ENCODE data around the gene PPP1R1C. TPM values are rescaled to one million over a fixed set of nuclear protein-coding genes. Genes with fewer than 3 reads are reported as not detected.

Gene PPP1R1C
- total and polyA plus RNA-seq, 2 experiments from 2014 or later: 3.5 to 18.8 TPM

DNA sequence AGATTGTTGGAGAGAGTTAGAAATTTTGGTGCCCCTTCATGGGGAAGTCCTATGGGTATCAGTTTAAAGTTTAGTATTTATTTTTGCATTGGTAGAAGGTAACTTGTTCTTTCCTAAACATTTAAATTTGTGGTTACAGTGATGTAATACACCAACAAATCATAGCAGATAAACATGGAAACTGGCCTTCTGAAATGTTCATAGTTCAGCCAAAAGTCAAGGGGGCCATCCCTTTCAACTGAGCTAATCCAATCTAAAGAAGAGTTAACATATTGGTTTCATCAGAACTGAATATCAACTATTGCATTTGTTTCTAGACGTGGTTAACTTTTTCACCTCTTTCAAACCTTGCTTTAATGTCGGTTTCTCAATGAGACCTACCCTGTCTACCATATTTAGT is 46.3 kb downstream of the PPP1R1C start:
- no peaks in the 10 kb centered on the region for H3K27me3 Mint-ChIP-seq (ENCODE audit: insufficient read depth, low read depth, poor library complexity)
- Histone ChIP-seq H3K4me3 (no peak overlapping the region), H3K36me3 (ENCODE audit: insufficient read depth) (no peaks in the 10 kb centered on the region), H3K4me2 (no peak overlapping the region), H3K27me3 (ENCODE audit: insufficient read depth) (no peaks in the 10 kb centered on the region), H3F3A (replicated peaks; ENCODE audit: low read depth) (no peaks in the 10 kb centered on the region), H2AFZ (no peak overlapping the region), H3K79me2 (replicated peaks; ENCODE audit: insufficient read depth) (no peaks in the 10 kb centered on the region), H3K4me1 (ENCODE audit: insufficient read depth) (no peaks in the 10 kb centered on the region; the same call in 1 of the 2 replicates), H4K20me1 (replicated peaks; ENCODE audit: insufficient read depth) (no peaks in the 10 kb centered on the region), H3K9me2 (ENCODE audit: insufficient read depth) (no peaks in the 10 kb centered on the region), H3K27ac (ENCODE audit: low read depth) (no peak overlapping the region)
- no peaks in the 10 kb centered on the region for H3K4me1 Mint-ChIP-seq
- no peaks in the 10 kb centered on the region; the same call in 2 of the 3 replicates for H3K9me3 Mint-ChIP-seq
- ATAC-seq (no peak), DNase-seq (ENCODE audit: low spot score) (no peak)
- H3K4me3 Mint-ChIP-seq: no peak overlapping the region
- TF ChIP-seq EZH2phosphoT487 (IDR thresholded peaks at IDR 0.05; ENCODE audit: unreplicated experiment): no peak
- TF ChIP-seq STAT1 (IDR thresholded peaks at IDR 0.05; ENCODE audit: unreplicated experiment): no peak
- TF ChIP-seq ZNF331 (CRISPR knock-in tag; IDR thresholded peaks at IDR 0.05; ENCODE audit: low read depth): no peak
- H3K36me3 Mint-ChIP-seq (ENCODE audit: low read depth): no peaks in the 10 kb centered on the region
- H3K27ac Mint-ChIP-seq: no peak overlapping the region

DNA sequence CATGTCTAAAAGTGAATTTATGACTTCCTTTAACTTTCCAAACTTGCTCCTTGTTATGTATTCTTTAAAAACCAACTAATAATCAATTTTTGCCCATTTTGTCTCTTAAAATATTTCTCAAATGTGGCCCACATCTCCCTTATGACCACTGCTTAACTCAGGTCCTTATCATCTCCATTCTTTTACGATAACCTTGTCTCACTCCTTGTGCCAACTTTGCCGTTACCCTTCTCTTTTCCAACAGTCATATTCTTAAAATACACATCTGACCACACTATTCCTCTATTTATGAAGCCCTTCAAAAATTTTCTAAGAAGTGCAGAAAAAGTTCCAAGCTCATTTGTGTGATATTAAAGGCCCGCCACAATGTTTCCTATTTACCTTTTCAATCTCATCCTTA is 47.8 kb downstream of the PPP1R1C start:
- no peaks in the 10 kb centered on the region for H3K27me3 Mint-ChIP-seq (ENCODE audit: insufficient read depth, low read depth, poor library complexity)
- no peaks in the 10 kb centered on the region for H3K36me3 Mint-ChIP-seq (ENCODE audit: low read depth)
- H3K4me2 ChIP-seq: no peak overlapping the region
- DNase-seq (ENCODE audit: low spot score): no peak
- no peaks in the 10 kb centered on the region for H3K27me3 ChIP-seq (ENCODE audit: insufficient read depth)
- H3F3A ChIP-seq (replicated peaks; ENCODE audit: low read depth): no peaks in the 10 kb centered on the region
- H3K9me2 ChIP-seq (ENCODE audit: insufficient read depth): no peaks in the 10 kb centered on the region
- no peak overlapping the region for H3K27ac ChIP-seq (ENCODE audit: low read depth)
- no peak overlapping the region for H3K4me3 Mint-ChIP-seq
- no peaks in the 10 kb centered on the region for H3K36me3 ChIP-seq (ENCODE audit: insufficient read depth)
- H3K79me2 ChIP-seq (replicated peaks; ENCODE audit: insufficient read depth): no peaks in the 10 kb centered on the region
- no peaks in the 10 kb centered on the region for H3K4me1 Mint-ChIP-seq
- H2AFZ ChIP-seq: no peak overlapping the region
- no peak for ATAC-seq
- H3K27ac Mint-ChIP-seq: no peak overlapping the region
- H3K9me3 Mint-ChIP-seq: no peaks in the 10 kb centered on the region; the same call in 2 of the 3 replicates
- H3K4me1 ChIP-seq (ENCODE audit: insufficient read depth): no peaks in the 10 kb centered on the region; the same call in 1 of the 2 replicates
- H4K20me1 ChIP-seq (replicated peaks; ENCODE audit: insufficient read depth): no peaks in the 10 kb centered on the region; the same call in 1 of the 2 replicates
- no peak overlapping the region for H3K4me3 ChIP-seq
- TF ChIP-seq REST (IDR thresholded peaks at IDR 0.05; ENCODE audit: unreplicated experiment) (no peak), JUNB (IDR thresholded peaks at IDR 0.05; ENCODE audit: unreplicated experiment) (no peak), ZNF114 (CRISPR knock-in tag; IDR thresholded peaks at IDR 0.05) (no peak), ZNF331 (CRISPR knock-in tag; IDR thresholded peaks at IDR 0.05; ENCODE audit: low read depth) (no peak), ETS1 (IDR thresholded peaks at IDR 0.05) (no peak), EZH2phosphoT487 (IDR thresholded peaks at IDR 0.05; ENCODE audit: unreplicated experiment) (no peak), CTCF (conservative IDR thresholded peaks at IDR 0.05; ENCODE audit: low read depth in 2 of 2) (no peak), CREB1 (CRISPR knock-in tag; IDR thresholded peaks at IDR 0.05; ENCODE audit: low read depth) (no peak), NANOG (IDR thresholded peaks at IDR 0.05; ENCODE audit: borderline replicate concordance) (no peak), EZH2 (IDR thresholded peaks at IDR 0.05; ENCODE audit: low read depth, unreplicated experiment) (no peak)

All from GM23338 (cell line).